K562 (cell line): ENCODE results near the gene TEPSIN. TPM values are rescaled to one million over a fixed set of nuclear protein-coding genes. Genes with fewer than 3 reads are reported as not detected.
A peak's percentile ranks its signal among the peaks of the same experiment; 100 is the strongest.

ENCODE experiments used
- CREM ChIP-seq: IDR thresholded peaks from 2 replicates; pipeline ENCODE4 v1.6.1; 2014; ENCODE audit warnings: antibody characterized with exemption, low read depth
- E2F3 ChIP-seq: fragments of 250-450 bp; sonication (Bioruptor Pico); IDR thresholded peaks from 2 replicates; pipeline ENCODE4 v1.4.0; 2020; ENCODE audit warnings: mild to moderate bottlenecking
- FOXP1 ChIP-seq: sonication (generic); formaldehyde crosslinking; IDR thresholded peaks from 2 replicates; pipeline ENCODE4 v1.8.0; 2022; ENCODE audit warnings: mild to moderate bottlenecking, missing genetic modification reagents
- KDM5B ChIP-seq: fragments of 200-600 bp; sonication (generic); IDR thresholded peaks from 2 replicates; pipeline ENCODE4 v1.6.1; 2012; ENCODE audit warnings: low read depth, mild to moderate bottlenecking, moderate library complexity, low read length, control low read depth, inconsistent platforms; ENCODE audit not compliant: insufficient replicate concordance
- KLF10 ChIP-seq: fragments of 250-450 bp; sonication (Bioruptor Pico); IDR thresholded peaks from 2 replicates; pipeline ENCODE4 v1.6.1; 2021; ENCODE audit warnings: matching md5 sums
- MAFK ChIP-seq: IDR thresholded peaks from 2 replicates; pipeline ENCODE4 v1.6.1; 2011; ENCODE audit warnings: low read length, improper control_type of control experiment
- POLR2AphosphoS2 ChIP-seq: IDR thresholded peaks from 2 replicates; pipeline ENCODE4 v1.6.1; 2012; ENCODE audit warnings: low read length, improper control_type of control experiment
- SP1 ChIP-seq: sonication (generic); formaldehyde crosslinking; IDR thresholded peaks from 2 replicates; pipeline ENCODE4 v1.8.1; 2022; ENCODE audit warnings: mild to moderate bottlenecking, missing genetic modification reagents
- TOE1 ChIP-seq, 2 experiments: fragments of 450-650 bp in 1 of 2; sonication (generic) in 1 of 2; formaldehyde crosslinking in 1 of 2; IDR thresholded peaks; 2 replicates each; pipeline versions ENCODE4 v1.7.1 to v1.8.0; 2016 to 2022; ENCODE audit warnings: borderline replicate concordance in 2 of 2, mild to moderate bottlenecking in 2 of 2, antibody characterized with exemption in 1 of 2, inconsistent platforms in 1 of 2, low read depth in 1 of 2, missing genetic modification reagents in 1 of 2, moderate library complexity in 1 of 2
- TSC22D4 ChIP-seq: fragments of 450-650 bp; IDR thresholded peaks from 2 replicates; pipeline ENCODE4 v1.6.1; 2016; ENCODE audit warnings: missing genetic modification characterization, missing biosample characterization, control low read depth
- ZNF347 ChIP-seq: fragments of 450-650 bp; formaldehyde crosslinking; IDR thresholded peaks from 2 replicates; pipeline ENCODE4 v1.4.0; 2020; ENCODE audit warnings: low read depth, mild to moderate bottlenecking, moderate library complexity
- polyA plus RNA-seq, 8 experiments: library from polyadenylated mRNA; depleted of rRNA in 4 of 8; stranded (reverse) in 5 of 8; unstranded in 3 of 8; fragments of >200 nt; fragmentation: Nextera tagmentation in 2 of 8; fragmentation: Illumina TruSeq in 1 of 8; extraction: Ambion mirVana in 2 of 8; extraction: Trizol in 1 of 8; gene quantifications; 2 replicates each; pipeline versions ENCODE4 v1.2.1 to v1.2.3, GENCODE V29; 2011 to 2014; ENCODE audit warnings: inconsistent platforms in 1 of 8, missing spikeins in 1 of 8
- total RNA-seq, 7 experiments: library from RNA; depleted of rRNA in 6 of 7; stranded (reverse); fragments of >200 nt in 6 of 7; fragmentation: Illumina TruSeq in 2 of 7; extraction: Trizol in 2 of 7; gene quantifications; 2 replicates each; pipeline versions ENCODE4 v1.2.1 to v1.2.3, GENCODE V29; 2011 to 2021; ENCODE audit warnings: low replicate concordance in 1 of 7
- TF ChIP-seq, protein P1 (sequence below), 2 experiments: fragments of 450-650 bp in 1 of 2; IDR thresholded peaks; 2 replicates each; pipeline ENCODE4 v1.6.1; 2011 to 2017; ENCODE audit warnings: low read depth in 2 of 2, antibody characterized with exemption in 1 of 2, borderline replicate concordance in 1 of 2, low read length in 1 of 2, mild to moderate bottlenecking in 1 of 2, mixed read lengths in 1 of 2; ENCODE audit not compliant: control insufficient read depth in 1 of 2
- TF ChIP-seq, protein P2 (sequence below): IDR thresholded peaks from 2 replicates; pipeline ENCODE4 v1.6.1; 2014; ENCODE audit warnings: antibody characterized with exemption
- TF ChIP-seq, protein P3 (sequence below): fragments of 450-650 bp; formaldehyde crosslinking; IDR thresholded peaks from 2 replicates; pipeline ENCODE4 v1.4.0; 2020; ENCODE audit warnings: mild to moderate bottlenecking, moderate library complexity
- TF ChIP-seq, protein P4 (sequence below): fragments of 250-450 bp; sonication (Bioruptor Pico); IDR thresholded peaks from 2 replicates; pipeline ENCODE4 v1.5.0; 2021
- TF ChIP-seq, protein P5 (sequence below): sonication (generic); formaldehyde crosslinking; IDR thresholded peaks from 2 replicates; pipeline ENCODE4 v1.8.1; 2022; ENCODE audit warnings: missing genetic modification reagents

Gene TEPSIN
- total and polyA plus RNA-seq, 9 of the 15 experiments (the other 6 are each of a cell fraction or from before 2014, with no cell fraction given): 0.80 to 29.8 (median 5.3) TPM

DNA sequence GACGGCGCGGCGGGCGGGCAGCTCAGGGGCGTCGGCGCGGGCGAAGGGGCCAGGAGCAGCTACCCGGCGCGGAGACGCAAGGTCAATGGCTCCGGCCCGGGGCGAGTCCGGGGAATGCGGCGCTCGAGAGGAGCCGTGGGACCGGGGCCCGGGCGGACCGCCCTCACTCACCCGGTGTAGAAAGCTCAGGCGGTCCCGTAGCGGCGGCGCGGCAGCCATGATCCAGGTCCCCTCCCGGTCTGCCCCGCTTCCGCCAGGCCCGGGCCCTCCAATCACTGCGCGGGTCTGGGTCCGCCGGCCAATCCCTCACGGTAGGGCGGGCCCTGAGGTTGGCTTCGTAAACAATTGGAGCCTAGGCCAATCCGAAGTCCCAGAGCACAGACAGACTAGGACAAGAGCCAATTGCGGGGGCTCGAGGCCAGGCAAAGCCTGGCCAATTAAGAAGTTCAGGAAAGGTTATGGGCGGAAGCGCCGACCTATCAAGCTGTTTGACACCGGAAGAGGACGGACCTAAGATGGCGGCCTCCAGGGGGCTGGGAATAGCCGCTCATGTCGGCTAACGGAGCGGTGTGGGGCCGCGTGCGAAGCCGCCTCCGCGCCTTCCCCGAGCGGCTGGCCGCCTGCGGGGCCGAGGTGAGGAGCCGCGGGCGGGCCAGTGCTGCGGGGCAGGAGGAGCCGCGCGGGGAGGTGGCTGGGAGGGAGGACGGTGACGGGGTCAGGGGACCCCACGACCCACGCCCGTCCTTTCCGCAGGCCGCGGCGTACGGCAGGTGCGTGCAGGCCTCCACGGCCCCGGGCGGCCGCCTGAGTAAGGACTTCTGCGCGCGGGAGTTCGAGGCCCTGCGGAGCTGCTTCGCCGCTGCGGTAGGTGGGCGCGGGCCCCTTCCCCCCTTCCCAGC is at the start of gene TEPSIN, which contains the start of gene NDUFAF8 (continued):
- TF ChIP-seq, protein P1, sequence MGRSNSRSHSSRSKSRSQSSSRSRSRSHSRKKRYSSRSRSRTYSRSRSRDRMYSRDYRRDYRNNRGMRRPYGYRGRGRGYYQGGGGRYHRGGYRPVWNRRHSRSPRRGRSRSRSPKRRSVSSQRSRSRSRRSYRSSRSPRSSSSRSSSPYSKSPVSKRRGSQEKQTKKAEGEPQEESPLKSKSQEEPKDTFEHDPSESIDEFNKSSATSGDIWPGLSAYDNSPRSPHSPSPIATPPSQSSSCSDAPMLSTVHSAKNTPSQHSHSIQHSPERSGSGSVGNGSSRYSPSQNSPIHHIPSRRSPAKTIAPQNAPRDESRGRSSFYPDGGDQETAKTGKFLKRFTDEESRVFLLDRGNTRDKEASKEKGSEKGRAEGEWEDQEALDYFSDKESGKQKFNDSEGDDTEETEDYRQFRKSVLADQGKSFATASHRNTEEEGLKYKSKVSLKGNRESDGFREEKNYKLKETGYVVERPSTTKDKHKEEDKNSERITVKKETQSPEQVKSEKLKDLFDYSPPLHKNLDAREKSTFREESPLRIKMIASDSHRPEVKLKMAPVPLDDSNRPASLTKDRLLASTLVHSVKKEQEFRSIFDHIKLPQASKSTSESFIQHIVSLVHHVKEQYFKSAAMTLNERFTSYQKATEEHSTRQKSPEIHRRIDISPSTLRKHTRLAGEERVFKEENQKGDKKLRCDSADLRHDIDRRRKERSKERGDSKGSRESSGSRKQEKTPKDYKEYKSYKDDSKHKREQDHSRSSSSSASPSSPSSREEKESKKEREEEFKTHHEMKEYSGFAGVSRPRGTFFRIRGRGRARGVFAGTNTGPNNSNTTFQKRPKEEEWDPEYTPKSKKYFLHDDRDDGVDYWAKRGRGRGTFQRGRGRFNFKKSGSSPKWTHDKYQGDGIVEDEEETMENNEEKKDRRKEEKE (IDR thresholded peaks at IDR 0.05; ENCODE audit: borderline replicate concordance in 1 of 2, control insufficient read depth in 1 of 2, low read depth in 2 of 2, low read length in 1 of 2): no peak
- TF ChIP-seq POLR2AphosphoS2 (no peak), CREM (peak; percentile 78), TSC22D4 (tag) (no peak), MAFK (no peak), ZNF347 (CRISPR knock-in tag) (no peak), FOXP1 (no peak), KDM5B (peak; percentile 61), KLF10 (no peak), SP1 (CRISPR knock-in tag) (peak; percentile 76), TOE1 (IDR thresholded peaks at IDR 0.05; ENCODE audit: borderline replicate concordance) (no peak), TOE1 (CRISPR knock-in tag; IDR thresholded peaks at IDR 0.05; ENCODE audit: borderline replicate concordance, low read depth) (no peak), E2F3 (0 out of 2 replicates have a peak, but pooled peaks have one; percentile 30)
- TF ChIP-seq, protein P2, sequence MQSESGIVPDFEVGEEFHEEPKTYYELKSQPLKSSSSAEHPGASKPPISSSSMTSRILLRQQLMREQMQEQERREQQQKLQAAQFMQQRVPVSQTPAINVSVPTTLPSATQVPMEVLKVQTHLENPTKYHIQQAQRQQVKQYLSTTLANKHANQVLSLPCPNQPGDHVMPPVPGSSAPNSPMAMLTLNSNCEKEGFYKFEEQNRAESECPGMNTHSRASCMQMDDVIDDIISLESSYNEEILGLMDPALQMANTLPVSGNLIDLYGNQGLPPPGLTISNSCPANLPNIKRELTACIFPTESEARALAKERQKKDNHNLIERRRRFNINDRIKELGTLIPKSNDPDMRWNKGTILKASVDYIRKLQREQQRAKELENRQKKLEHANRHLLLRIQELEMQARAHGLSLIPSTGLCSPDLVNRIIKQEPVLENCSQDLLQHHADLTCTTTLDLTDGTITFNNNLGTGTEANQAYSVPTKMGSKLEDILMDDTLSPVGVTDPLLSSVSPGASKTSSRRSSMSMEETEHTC: no peak
- TF ChIP-seq, protein P3, sequence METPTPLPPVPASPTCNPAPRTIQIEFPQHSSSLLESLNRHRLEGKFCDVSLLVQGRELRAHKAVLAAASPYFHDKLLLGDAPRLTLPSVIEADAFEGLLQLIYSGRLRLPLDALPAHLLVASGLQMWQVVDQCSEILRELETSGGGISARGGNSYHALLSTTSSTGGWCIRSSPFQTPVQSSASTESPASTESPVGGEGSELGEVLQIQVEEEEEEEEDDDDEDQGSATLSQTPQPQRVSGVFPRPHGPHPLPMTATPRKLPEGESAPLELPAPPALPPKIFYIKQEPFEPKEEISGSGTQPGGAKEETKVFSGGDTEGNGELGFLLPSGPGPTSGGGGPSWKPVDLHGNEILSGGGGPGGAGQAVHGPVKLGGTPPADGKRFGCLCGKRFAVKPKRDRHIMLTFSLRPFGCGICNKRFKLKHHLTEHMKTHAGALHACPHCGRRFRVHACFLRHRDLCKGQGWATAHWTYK: 0 out of 2 replicates have a peak, but pooled peaks have one; percentile 21
- TF ChIP-seq, protein P4, sequence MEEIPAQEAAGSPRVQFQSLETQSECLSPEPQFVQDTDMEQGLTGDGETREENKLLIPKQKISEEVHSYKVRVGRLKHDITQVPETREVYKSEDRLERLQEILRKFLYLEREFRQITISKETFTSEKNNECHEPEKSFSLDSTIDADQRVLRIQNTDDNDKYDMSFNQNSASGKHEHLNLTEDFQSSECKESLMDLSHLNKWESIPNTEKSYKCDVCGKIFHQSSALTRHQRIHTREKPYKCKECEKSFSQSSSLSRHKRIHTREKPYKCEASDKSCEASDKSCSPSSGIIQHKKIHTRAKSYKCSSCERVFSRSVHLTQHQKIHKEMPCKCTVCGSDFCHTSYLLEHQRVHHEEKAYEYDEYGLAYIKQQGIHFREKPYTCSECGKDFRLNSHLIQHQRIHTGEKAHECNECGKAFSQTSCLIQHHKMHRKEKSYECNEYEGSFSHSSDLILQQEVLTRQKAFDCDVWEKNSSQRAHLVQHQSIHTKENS: no peak
- TF ChIP-seq, protein P5, sequence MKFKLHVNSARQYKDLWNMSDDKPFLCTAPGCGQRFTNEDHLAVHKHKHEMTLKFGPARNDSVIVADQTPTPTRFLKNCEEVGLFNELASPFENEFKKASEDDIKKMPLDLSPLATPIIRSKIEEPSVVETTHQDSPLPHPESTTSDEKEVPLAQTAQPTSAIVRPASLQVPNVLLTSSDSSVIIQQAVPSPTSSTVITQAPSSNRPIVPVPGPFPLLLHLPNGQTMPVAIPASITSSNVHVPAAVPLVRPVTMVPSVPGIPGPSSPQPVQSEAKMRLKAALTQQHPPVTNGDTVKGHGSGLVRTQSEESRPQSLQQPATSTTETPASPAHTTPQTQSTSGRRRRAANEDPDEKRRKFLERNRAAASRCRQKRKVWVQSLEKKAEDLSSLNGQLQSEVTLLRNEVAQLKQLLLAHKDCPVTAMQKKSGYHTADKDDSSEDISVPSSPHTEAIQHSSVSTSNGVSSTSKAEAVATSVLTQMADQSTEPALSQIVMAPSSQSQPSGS (CRISPR knock-in tag): no peak
